H1 (cell line): ENCODE results near the gene C10orf95. TPM values are rescaled to one million over a fixed set of nuclear protein-coding genes. Genes with fewer than 3 reads are reported as not detected.

Source experiments
- EGR1 ChIP-seq: IDR thresholded peaks from 2 replicates; pipeline ENCODE4 v1.6.1; 2011; ENCODE audit warnings: low read depth, low read length, borderline replicate concordance
- HDAC2 ChIP-seq, 2 experiments: fragments of 300-600 bp in 1 of 2; sonication (generic) in 1 of 2; IDR thresholded peaks; 2 replicates each; pipeline ENCODE4 v1.6.1; 2011 to 2012; ENCODE audit warnings: low read depth in 2 of 2, low read length in 2 of 2, mild to moderate bottlenecking in 2 of 2, moderate library complexity in 2 of 2, borderline replicate concordance in 1 of 2, inconsistent platforms in 1 of 2
- KDM5A ChIP-seq: fragments of 200-600 bp; IDR thresholded peaks from 2 replicates; pipeline ENCODE4 v1.7.1; 2012; ENCODE audit warnings: mild to moderate bottlenecking, low read length, inconsistent platforms, mixed read lengths
- NANOG ChIP-seq: IDR thresholded peaks from 2 replicates; pipeline ENCODE4 v1.6.1; 2011; ENCODE audit warnings: low read length, low read depth, mild to moderate bottlenecking, inconsistent platforms; ENCODE audit not compliant: insufficient read depth, poor library complexity, severe bottlenecking
- POLR2AphosphoS5 ChIP-seq: IDR thresholded peaks from 2 replicates; pipeline ENCODE4 v1.6.1; 2011; ENCODE audit warnings: low read depth, low read length
- SIRT6 ChIP-seq: IDR thresholded peaks from one replicate; pipeline ENCODE4 v1.7.1; 2012; ENCODE audit warnings: low read length, inconsistent platforms
- polyA plus RNA-seq, 7 experiments: library from polyadenylated mRNA; depleted of rRNA in 3 of 7; stranded (reverse) in 5 of 7; unstranded in 2 of 7; fragments of >200 nt in 5 of 7; fragments of 200-250 nt in 2 of 7; gene quantifications; 1 replicate in 5 of 7; 2 replicates in 1 of 7; 4 replicates in 1 of 7; pipeline versions ENCODE4 v1.2.1 to v1.2.3, GENCODE V29; 2011 to 2013; ENCODE audit warnings: missing spikeins in 2 of 7, mixed read lengths in 2 of 7
- total RNA-seq: library from RNA; stranded (reverse); fragmentation: NEBNext Ultra II Directional; extraction: Animal tissue kit (Norgen Biotek cat#: 25700); gene quantifications from 2 replicates; pipeline ENCODE4 v1.2.1, GENCODE V29; 2021
- TF ChIP-seq, protein P1 (sequence below), 3 experiments: IDR thresholded peaks; 1 replicate in 2 of 3; 2 replicates in 1 of 3; pipeline versions ENCODE4 v1.5.1 to v1.6.1; 2011; ENCODE audit warnings: low read length in 3 of 3, mild to moderate bottlenecking in 3 of 3, inconsistent platforms in 2 of 3, low read depth in 1 of 3, moderate library complexity in 1 of 3; ENCODE audit not compliant: insufficient read depth in 1 of 3; ENCODE audit errors: control extremely low read depth in 1 of 3

Gene C10orf95
- total and polyA plus RNA-seq, 2 of the 8 experiments (the other 6 are each of a cell fraction or from before 2014, with no cell fraction given), result 0.34 to 0.48 TPM

DNA sequence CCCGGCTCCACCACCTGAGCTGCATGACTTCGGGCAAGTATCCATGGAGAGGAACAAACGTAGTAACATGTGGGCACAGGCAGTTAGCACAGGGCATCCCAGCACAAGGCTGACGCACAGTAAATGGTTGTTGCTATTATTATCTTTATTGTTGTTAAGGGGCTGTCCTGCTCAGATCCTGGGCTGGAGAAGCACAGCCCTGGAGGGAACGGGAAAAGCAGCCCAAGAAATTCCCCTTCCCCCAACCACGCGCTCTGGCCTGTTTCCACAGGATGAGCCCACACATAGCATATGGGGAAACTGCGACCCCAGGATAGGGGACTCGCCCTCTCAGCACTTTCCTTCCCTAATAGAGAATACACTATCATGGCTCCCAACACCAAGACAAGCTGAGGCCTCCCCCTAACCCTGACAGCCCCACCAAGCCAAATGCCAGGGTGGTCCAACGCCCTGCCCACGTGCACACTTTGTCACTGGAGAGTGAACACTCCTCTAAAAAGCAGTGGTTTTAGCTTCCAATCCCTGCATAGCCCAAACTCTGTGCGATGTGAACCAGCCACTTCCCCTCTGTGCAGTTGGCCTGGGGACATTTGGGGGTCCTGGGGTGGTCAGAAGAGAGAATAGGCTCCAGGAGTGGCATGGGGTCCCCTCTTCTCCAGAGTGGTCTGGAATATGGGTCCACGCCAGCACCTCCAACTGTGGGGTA lies 43.8 kb downstream of the C10orf95 start (continued):
- no peak for TF ChIP-seq NANOG
- TF ChIP-seq KDM5A, result no peak
- TF ChIP-seq POLR2AphosphoS5, result no peak
- no peak for TF ChIP-seq EGR1
- TF ChIP-seq, protein P1, sequence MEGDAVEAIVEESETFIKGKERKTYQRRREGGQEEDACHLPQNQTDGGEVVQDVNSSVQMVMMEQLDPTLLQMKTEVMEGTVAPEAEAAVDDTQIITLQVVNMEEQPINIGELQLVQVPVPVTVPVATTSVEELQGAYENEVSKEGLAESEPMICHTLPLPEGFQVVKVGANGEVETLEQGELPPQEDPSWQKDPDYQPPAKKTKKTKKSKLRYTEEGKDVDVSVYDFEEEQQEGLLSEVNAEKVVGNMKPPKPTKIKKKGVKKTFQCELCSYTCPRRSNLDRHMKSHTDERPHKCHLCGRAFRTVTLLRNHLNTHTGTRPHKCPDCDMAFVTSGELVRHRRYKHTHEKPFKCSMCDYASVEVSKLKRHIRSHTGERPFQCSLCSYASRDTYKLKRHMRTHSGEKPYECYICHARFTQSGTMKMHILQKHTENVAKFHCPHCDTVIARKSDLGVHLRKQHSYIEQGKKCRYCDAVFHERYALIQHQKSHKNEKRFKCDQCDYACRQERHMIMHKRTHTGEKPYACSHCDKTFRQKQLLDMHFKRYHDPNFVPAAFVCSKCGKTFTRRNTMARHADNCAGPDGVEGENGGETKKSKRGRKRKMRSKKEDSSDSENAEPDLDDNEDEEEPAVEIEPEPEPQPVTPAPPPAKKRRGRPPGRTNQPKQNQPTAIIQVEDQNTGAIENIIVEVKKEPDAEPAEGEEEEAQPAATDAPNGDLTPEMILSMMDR (IDR thresholded peaks at IDR 0.05; ENCODE audit: control extremely low read depth in 1 of 3, insufficient read depth in 1 of 3, low read depth in 1 of 3, low read length in 3 of 3), result no peak
- TF ChIP-seq SIRT6, result no peak
- TF ChIP-seq HDAC2 (IDR thresholded peaks at IDR 0.05; ENCODE audit: borderline replicate concordance in 1 of 2, low read depth in 2 of 2, low read length in 2 of 2), result no peak
- TF ChIP-seq, all 59 proteins: peak for 0
